HCT116 (cell line): ENCODE results near the gene C15orf40. TPM values are rescaled to one million over a fixed set of nuclear protein-coding genes. Genes with fewer than 3 reads are reported as not detected.

Source experiments
- ATAC-seq: fragments of 200-7000 bp; cut with Tn5 transposase; 2 replicates; pipeline ENCODE4 v1.9.1; 2020; ENCODE audit warnings: mild to moderate bottlenecking, moderate library complexity
- BruUV-seq: library from RNA; stranded (reverse); fragments of 400-500 nt; replicated peaks from 2 replicates; lab custom pipeline; 2021; lab: Mats Ljungman, UMichigan
- CTCF ChIA-PET: fragments of 300-600 bp; sonication (Branson Sonifier 250); formaldehyde crosslinking; loops from one replicate; lab custom pipeline; 2021; ENCODE audit warnings: antibody characterized with exemption; lab: Charles Lee
- POLR2A ChIA-PET: fragments of 300-600, 350-600 bp; sonication (Branson Sonifier 250); formaldehyde crosslinking; loops from one replicate; lab custom pipeline; 2021; ENCODE audit warnings: antibody characterized with exemption; lab: Charles Lee
- RAD21 ChIA-PET, 2 experiments: fragments of 300-600 bp; sonication (Branson Sonifier 250); formaldehyde crosslinking; loops; one replicate each; lab custom pipeline; 2023; ENCODE audit warnings: low total read pairs in 2 of 2; ENCODE audit not compliant: uncharacterized antibody in 2 of 2, unreplicated experiment in 2 of 2, low non-redundant PET in 1 of 2; lab: Charles Lee
- DNase-seq: peaks from one replicate; pipeline ENCODE4 v3.0.0-alpha.2; 2010; ENCODE audit warnings: low read depth, low spot score
- H2AFZ ChIP-seq: fragments of 200-600 bp; shearing (Covaris generic), sonication (generic); 2 replicates; pipeline ENCODE4 v1.6.1; 2017; ENCODE audit warnings: low read depth, mixed run types, mixed read lengths, antibody characterized with exemption, low read length; ENCODE audit not compliant: poor library complexity, severe bottlenecking
- H3K27ac ChIP-seq: 2 replicates; pipeline ENCODE4 v1.5.1; 2012; ENCODE audit warnings: low read depth, low read length
- H3K27me3 ChIP-seq: fragments of 200-600 bp; sonication (generic); 2 replicates; pipeline ENCODE4 v1.6.1; 2016; ENCODE audit warnings: mixed run types, low read length, mixed read lengths; ENCODE audit not compliant: insufficient read depth
- H3K36me3 ChIP-seq, 2 experiments: fragments of 200-500 bp in 1 of 2; fragments of 200-600 bp in 1 of 2; sonication (Bioruptor generic) in 1 of 2; sonication (generic) in 1 of 2; 2 replicates each; pipeline versions ENCODE4 v1.5.1 to v1.6.1; 2014 to 2016; ENCODE audit warnings: low read length in 2 of 2, inconsistent platforms in 1 of 2, mixed read lengths in 1 of 2, mixed run types in 1 of 2; ENCODE audit not compliant: insufficient read depth in 2 of 2, control insufficient read depth in 1 of 2
- H3K4me1 ChIP-seq, 2 experiments: fragments of 200-600 bp in 1 of 2; sonication (generic) in 1 of 2; 2 replicates each; pipeline versions ENCODE4 v1.5.1 to v1.6.1; 2012 to 2017; ENCODE audit warnings: low read length in 2 of 2, inconsistent platforms in 1 of 2, mild to moderate bottlenecking in 1 of 2, mixed read lengths in 1 of 2, mixed run types in 1 of 2, moderate library complexity in 1 of 2; ENCODE audit not compliant: insufficient read depth in 2 of 2, control insufficient read depth in 1 of 2
- H3K4me2 ChIP-seq: fragments of 200-600 bp; sonication (generic); 2 replicates; pipeline ENCODE4 v1.6.1; 2017; ENCODE audit warnings: mixed run types, low read length, mixed read lengths
- H3K4me3 ChIP-seq, 2 experiments: fragments of 200-600 bp in 1 of 2; sonication (generic) in 1 of 2; replicated peaks in 1 of 2; 2 replicates each; pipeline ENCODE4 v1.5.1; 2011 to 2016; ENCODE audit warnings: low read length in 2 of 2, control low read depth in 1 of 2, low read depth in 1 of 2, mild to moderate bottlenecking in 1 of 2, mixed read lengths in 1 of 2, mixed run types in 1 of 2
- H3K79me2 ChIP-seq: fragments of 200-600 bp; sonication (generic); 2 replicates; pipeline ENCODE4 v1.6.1; 2017; ENCODE audit warnings: mild to moderate bottlenecking, mixed run types, low read length, moderate library complexity, mixed read lengths; ENCODE audit not compliant: insufficient read depth
- H3K9ac ChIP-seq: fragments of 200-600 bp; sonication (generic); 2 replicates; pipeline ENCODE4 v1.6.1; 2016; ENCODE audit warnings: low read length, mixed read lengths
- H3K9me2 ChIP-seq: fragments of 200-600 bp; sonication (generic), shearing (Covaris generic); 2 replicates; pipeline ENCODE4 v1.6.1; 2017; ENCODE audit warnings: mixed run types, mild to moderate bottlenecking, moderate library complexity; ENCODE audit not compliant: insufficient read depth
- H3K9me3 ChIP-seq, 2 experiments: fragments of 200-500 bp in 1 of 2; fragments of 200-600 bp in 1 of 2; sonication (Bioruptor generic) in 1 of 2; sonication (generic) in 1 of 2; 2 replicates each; pipeline ENCODE4 v1.6.1; 2014 to 2017; ENCODE audit warnings: low read length in 2 of 2, mixed read lengths in 2 of 2, inconsistent platforms in 1 of 2, low read depth in 1 of 2, mild to moderate bottlenecking in 1 of 2, mixed run types in 1 of 2, moderate library complexity in 1 of 2; ENCODE audit not compliant: control insufficient read depth in 1 of 2, insufficient read depth in 1 of 2
- H4K20me1 ChIP-seq: fragments of 200-600 bp; sonication (generic), shearing (Covaris generic); 2 replicates; pipeline ENCODE4 v1.6.1; 2017; ENCODE audit warnings: mixed run types, mild to moderate bottlenecking, moderate library complexity; ENCODE audit not compliant: insufficient read depth
- CBX3 ChIP-seq: IDR thresholded peaks from 2 replicates; pipeline ENCODE4 v1.6.1; 2012; ENCODE audit warnings: low read depth
- ELF1 ChIP-seq: IDR thresholded peaks from 2 replicates; pipeline ENCODE4 v1.6.1; 2012; ENCODE audit warnings: low read depth, borderline replicate concordance
- EZH2 ChIP-seq: fragments of 200-600 bp; sonication (generic); IDR thresholded peaks from 2 replicates; pipeline ENCODE4 v1.6.1; 2017; ENCODE audit warnings: antibody characterized with exemption, mixed run types
- EZH2phosphoT487 ChIP-seq: fragments of 200-600 bp; IDR thresholded peaks from 2 replicates; pipeline ENCODE4 v1.6.1; 2018; ENCODE audit warnings: antibody characterized with exemption, borderline replicate concordance
- MAX ChIP-seq: IDR thresholded peaks from 2 replicates; pipeline ENCODE4 v1.6.1; 2012
- POLR2A ChIP-seq: IDR thresholded peaks from 2 replicates; pipeline ENCODE4 v1.7.0; 2011; ENCODE audit warnings: borderline replicate concordance; ENCODE audit not compliant: insufficient read depth, insufficient read length; ENCODE audit errors: extremely low read depth
- POLR2AphosphoS5 ChIP-seq: IDR thresholded peaks from 2 replicates; pipeline ENCODE4 v1.6.1; 2011; ENCODE audit warnings: mild to moderate bottlenecking, low read depth, low read length, moderate library complexity
- SIN3A ChIP-seq: IDR thresholded peaks from 2 replicates; pipeline ENCODE4 v1.6.1; 2012; ENCODE audit warnings: low read depth
- TCF7L2 ChIP-seq: IDR thresholded peaks from 2 replicates; pipeline ENCODE4 v1.7.0; 2011; ENCODE audit warnings: borderline replicate concordance, inconsistent platforms; ENCODE audit not compliant: insufficient read depth, insufficient read length; ENCODE audit errors: extremely low read depth
- YY1 ChIP-seq: IDR thresholded peaks from 2 replicates; pipeline ENCODE4 v1.6.1; 2011; ENCODE audit warnings: low read length, low read depth, moderate library complexity, mild to moderate bottlenecking; ENCODE audit not compliant: insufficient replicate concordance; ENCODE audit errors: extremely low read depth
- ZBTB33 ChIP-seq: IDR thresholded peaks from 2 replicates; pipeline ENCODE4 v1.6.1; 2011; ENCODE audit warnings: mild to moderate bottlenecking, low read length, moderate library complexity; ENCODE audit not compliant: insufficient replicate concordance; ENCODE audit errors: extremely low read depth
- intact Hi-C: fragments of 100-400 bp; cut with micrococcal nuclease; formaldehyde crosslinking; loops from 2 replicates; pipeline ENCODE4 v1.10.0; 2022
- total RNA-seq: library from RNA; stranded (reverse); gene quantifications from one replicate; pipeline ENCODE4 v1.2.1, GENCODE V29; 2021; ENCODE audit not compliant: unreplicated experiment
- TF ChIP-seq, protein P1 (sequence below): IDR thresholded peaks from 2 replicates; pipeline ENCODE4 v1.6.1; 2012; ENCODE audit warnings: low read depth

The C15orf40 gene
- total RNA-seq, 1 experiment from 2014 or later, result 26.0 TPM

- ATAC-seq (peak; percentile 96), DNase-seq (peak; percentile 92)
- RAD21 ChIA-PET, result no interaction called here
- CTCF ChIA-PET, result interaction anchor here (1.0 to 1.5 kb wide), 2 partner anchors 25 to 136 kb away, joined by 4 to 7 read pairs; no protein-coding TSS in a partner anchor
- intact Hi-C loops, result loop anchor here (5.0 kb wide), 2 partner anchors 139 to 234 kb away; no protein-coding TSS in a partner anchor
- peaks cover 7 to 16% of the 10 kb centered on the region in 2 experiments; a peak in 2 of 4 replicates for H3K36me3 ChIP-seq
- H3K4me2 ChIP-seq, result peak within 1 kb of the TSS; percentile 71
- peaks cover 24% of the 10 kb centered on the region for H3K79me2 ChIP-seq
- no peaks in the 10 kb centered on the region for H3K27me3 ChIP-seq
- no peaks in the 10 kb centered on the region for H3K9me2 ChIP-seq
- POLR2A ChIA-PET, result interaction anchor here (1.0 to 1.3 kb wide), 2 partner anchors 42 to 446 kb away, joined by 3 to 4 read pairs; partner anchors contain the start of gene RPS17
- peak within 1 kb of the TSS; percentile 87 for H3K9ac ChIP-seq
- TSS peak; percentile 74 for BruUV-seq
- peaks cover 7 to 17% of the 10 kb centered on the region in 2 experiments for H3K4me1 ChIP-seq
- H3K9me3 ChIP-seq, result no peaks in the 10 kb centered on the region
- H3K27ac ChIP-seq, result peak within 1 kb of the TSS; percentile 65
- peak; percentile 45 for TF ChIP-seq TCF7L2
- no peak for TF ChIP-seq YY1
- peak; percentile 77 for TF ChIP-seq POLR2AphosphoS5
- no peak for TF ChIP-seq EZH2phosphoT487
- TF ChIP-seq, protein P1, sequence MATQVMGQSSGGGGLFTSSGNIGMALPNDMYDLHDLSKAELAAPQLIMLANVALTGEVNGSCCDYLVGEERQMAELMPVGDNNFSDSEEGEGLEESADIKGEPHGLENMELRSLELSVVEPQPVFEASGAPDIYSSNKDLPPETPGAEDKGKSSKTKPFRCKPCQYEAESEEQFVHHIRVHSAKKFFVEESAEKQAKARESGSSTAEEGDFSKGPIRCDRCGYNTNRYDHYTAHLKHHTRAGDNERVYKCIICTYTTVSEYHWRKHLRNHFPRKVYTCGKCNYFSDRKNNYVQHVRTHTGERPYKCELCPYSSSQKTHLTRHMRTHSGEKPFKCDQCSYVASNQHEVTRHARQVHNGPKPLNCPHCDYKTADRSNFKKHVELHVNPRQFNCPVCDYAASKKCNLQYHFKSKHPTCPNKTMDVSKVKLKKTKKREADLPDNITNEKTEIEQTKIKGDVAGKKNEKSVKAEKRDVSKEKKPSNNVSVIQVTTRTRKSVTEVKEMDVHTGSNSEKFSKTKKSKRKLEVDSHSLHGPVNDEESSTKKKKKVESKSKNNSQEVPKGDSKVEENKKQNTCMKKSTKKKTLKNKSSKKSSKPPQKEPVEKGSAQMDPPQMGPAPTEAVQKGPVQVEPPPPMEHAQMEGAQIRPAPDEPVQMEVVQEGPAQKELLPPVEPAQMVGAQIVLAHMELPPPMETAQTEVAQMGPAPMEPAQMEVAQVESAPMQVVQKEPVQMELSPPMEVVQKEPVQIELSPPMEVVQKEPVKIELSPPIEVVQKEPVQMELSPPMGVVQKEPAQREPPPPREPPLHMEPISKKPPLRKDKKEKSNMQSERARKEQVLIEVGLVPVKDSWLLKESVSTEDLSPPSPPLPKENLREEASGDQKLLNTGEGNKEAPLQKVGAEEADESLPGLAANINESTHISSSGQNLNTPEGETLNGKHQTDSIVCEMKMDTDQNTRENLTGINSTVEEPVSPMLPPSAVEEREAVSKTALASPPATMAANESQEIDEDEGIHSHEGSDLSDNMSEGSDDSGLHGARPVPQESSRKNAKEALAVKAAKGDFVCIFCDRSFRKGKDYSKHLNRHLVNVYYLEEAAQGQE, result no peak
- peak; percentile 91 for TF ChIP-seq MAX
- TF ChIP-seq SIN3A, result peak; percentile 43
- TF ChIP-seq CBX3, result no peak
- TF ChIP-seq EZH2, result no peak
- TF ChIP-seq ZBTB33, result peak; percentile 93
- no peak for TF ChIP-seq POLR2A
- peak; percentile 23; the same call in 1 of the 2 replicates for TF ChIP-seq ELF1
- peak within 1 kb of the TSS; percentile 74 for H2AFZ ChIP-seq
- no peaks in the 10 kb centered on the region for H4K20me1 ChIP-seq
- peak within 1 kb of the TSS; percentile 87 to 99 for H3K4me3 ChIP-seq
Observed at GRCh38 chr15:82985688-82986441, 25.6 kb downstream of the C15orf40 start, which contains the start of gene RAMAC. Gene RAMAC (plus strand): TSS chr15:82986210. CDS start chr15:82989019, 2,809 bp downstream.
